Astrocyte (in vitro differentiated cells and primary cell): ENCODE measurements around the gene DCBLD1. TPM values are rescaled to one million over a fixed set of nuclear protein-coding genes. Genes with fewer than 3 reads are reported as not detected.
"Not testable (repeated sequence)": the region's sequence is repeated elsewhere in the genome, so short reads cannot be mapped to it uniquely, and the experiment has no call there.

Experiments used
- DNase-seq: peaks from one replicate; pipeline ENCODE4 v3.0.0-alpha.2; 2010; ENCODE audit warnings: low read depth
- FAIRE-seq: peaks from 2 replicates; lab custom pipeline; 2011; peaks lifted over from hg19 to GRCh38; lab: Jason Lieb, UNC
- H2AFZ ChIP-seq: 2 replicates; pipeline ENCODE4 v1.6.0; 2012; ENCODE audit warnings: low read depth, low read length, inconsistent platforms
- H3K27ac ChIP-seq: 2 replicates; pipeline ENCODE4 v1.5.1; 2011; ENCODE audit warnings: low read depth, low read length, inconsistent platforms
- H3K27me3 ChIP-seq: 2 replicates; pipeline ENCODE4 v1.6.0; 2011; ENCODE audit warnings: low read length, inconsistent platforms; ENCODE audit not compliant: insufficient read depth
- H3K36me3 ChIP-seq: 2 replicates; pipeline ENCODE4 v1.5.1; 2011; ENCODE audit warnings: low read length, inconsistent platforms; ENCODE audit not compliant: insufficient read depth
- H3K4me1 ChIP-seq: 2 replicates; pipeline ENCODE4 v1.5.1; 2011; ENCODE audit warnings: low read length, inconsistent platforms; ENCODE audit not compliant: insufficient read depth
- H3K4me2 ChIP-seq: 2 replicates; pipeline ENCODE4 v1.6.0; 2012; ENCODE audit warnings: low read length, inconsistent platforms
- H3K4me3 ChIP-seq: 2 replicates; pipeline ENCODE4 v1.5.1; 2011; ENCODE audit warnings: low read depth, mild to moderate bottlenecking, low read length, inconsistent platforms; ENCODE audit not compliant: insufficient read depth
- H3K79me2 ChIP-seq: 2 replicates; pipeline ENCODE4 v1.6.0; 2012; ENCODE audit warnings: mild to moderate bottlenecking, low read length, inconsistent platforms; ENCODE audit not compliant: insufficient read depth
- H3K9ac ChIP-seq: 2 replicates; pipeline ENCODE4 v1.6.0; 2012; ENCODE audit warnings: mild to moderate bottlenecking, low read length, inconsistent platforms
- H3K9me3 ChIP-seq: 2 replicates; pipeline ENCODE4 v1.5.1; 2012; ENCODE audit warnings: low read depth, mild to moderate bottlenecking, low read length, inconsistent platforms; ENCODE audit not compliant: insufficient read depth
- H4K20me1 ChIP-seq: 2 replicates; pipeline ENCODE4 v1.6.0; 2012; ENCODE audit warnings: low read length, inconsistent platforms; ENCODE audit not compliant: insufficient read depth
- H3K27ac Mint-ChIP-seq: one replicate; pipeline ENCODE4 v1.8.0; 2021; ENCODE audit warnings: mild to moderate bottlenecking, mixed read lengths; ENCODE audit not compliant: unreplicated experiment
- H3K27me3 Mint-ChIP-seq: one replicate; pipeline ENCODE4 v1.8.0; 2021; ENCODE audit warnings: low read depth, mixed read lengths; ENCODE audit not compliant: unreplicated experiment
- H3K36me3 Mint-ChIP-seq: one replicate; pipeline ENCODE4 v1.8.0; 2021; ENCODE audit warnings: low read depth, mixed read lengths; ENCODE audit not compliant: unreplicated experiment
- H3K4me1 Mint-ChIP-seq: one replicate; pipeline ENCODE4 v1.8.0; 2021; ENCODE audit warnings: low read depth, mixed read lengths; ENCODE audit not compliant: unreplicated experiment
- H3K4me3 Mint-ChIP-seq: one replicate; pipeline ENCODE4 v1.8.0; 2021; ENCODE audit warnings: mild to moderate bottlenecking, moderate library complexity, mixed read lengths; ENCODE audit not compliant: unreplicated experiment
- H3K9me3 Mint-ChIP-seq: one replicate; pipeline ENCODE4 v1.8.0; 2021; ENCODE audit warnings: mild to moderate bottlenecking, mixed read lengths; ENCODE audit not compliant: unreplicated experiment
- CTCF ChIP-seq: IDR thresholded peaks from 2 replicates; pipeline ENCODE4 v1.5.1; 2011; ENCODE audit warnings: low read depth, mild to moderate bottlenecking, inconsistent platforms, low read length, moderate library complexity; ENCODE audit not compliant: insufficient read depth
- EZH2 ChIP-seq: IDR thresholded peaks from 2 replicates; pipeline ENCODE4 v1.6.1; 2012; ENCODE audit warnings: mild to moderate bottlenecking, low read length, inconsistent platforms; ENCODE audit not compliant: insufficient read depth
- total RNA-seq: library from RNA; stranded (reverse); gene quantifications from 2 replicates; pipeline ENCODE4 v1.2.1, GENCODE V29; 2021

The DCBLD1 gene
- total RNA-seq, 1 donor from 2014 or later: 36.8 TPM

GRCh38 chr6:117467876-117468275, 14.6 kb upstream of the DCBLD1 start:
- Histone ChIP-seq H4K20me1 (no peaks in the 10 kb centered on the region), H3K27me3 (no peaks in the 10 kb centered on the region), H3K9me3 (no peaks in the 10 kb centered on the region), H3K4me1 (peaks cover 13% of the 10 kb centered on the region), H3K9ac (no peak overlapping the region), H3K4me2 (no peak overlapping the region), H3K36me3 (no peaks in the 10 kb centered on the region), H3K79me2 (no peaks in the 10 kb centered on the region), H3K4me3 (no peak overlapping the region), H2AFZ (no peak overlapping the region), H3K27ac (no peak overlapping the region)
- Mint-ChIP-seq H3K4me1 (peaks cover 18% of the 10 kb centered on the region), H3K4me3 (no peak overlapping the region), H3K9me3 (no peaks in the 10 kb centered on the region), H3K27me3 (peaks cover 6% of the 10 kb centered on the region), H3K27ac (no peak overlapping the region), H3K36me3 (no peaks in the 10 kb centered on the region)
- TF ChIP-seq CTCF (no peak), EZH2 (no peak)
- DNase-seq: no peak
- FAIRE-seq: no peak

GRCh38 chr6:117468527-117468926, 13.9 kb upstream of the DCBLD1 start:
- not testable (repeated sequence) for H3K27ac ChIP-seq, H3K9me3 ChIP-seq, H3K9me3 Mint-ChIP-seq, H2AFZ ChIP-seq, H3K4me3 Mint-ChIP-seq, H3K4me2 ChIP-seq, H3K27me3 ChIP-seq, H3K4me3 ChIP-seq, H3K79me2 ChIP-seq, H3K9ac ChIP-seq, H3K36me3 ChIP-seq, H3K27me3 Mint-ChIP-seq, H4K20me1 ChIP-seq, DNase-seq, FAIRE-seq, H3K36me3 Mint-ChIP-seq, H3K27ac Mint-ChIP-seq
- H3K4me1 ChIP-seq: peaks cover 13% of the 10 kb centered on the region
- H3K4me1 Mint-ChIP-seq: peaks cover 17% of the 10 kb centered on the region

DNA sequence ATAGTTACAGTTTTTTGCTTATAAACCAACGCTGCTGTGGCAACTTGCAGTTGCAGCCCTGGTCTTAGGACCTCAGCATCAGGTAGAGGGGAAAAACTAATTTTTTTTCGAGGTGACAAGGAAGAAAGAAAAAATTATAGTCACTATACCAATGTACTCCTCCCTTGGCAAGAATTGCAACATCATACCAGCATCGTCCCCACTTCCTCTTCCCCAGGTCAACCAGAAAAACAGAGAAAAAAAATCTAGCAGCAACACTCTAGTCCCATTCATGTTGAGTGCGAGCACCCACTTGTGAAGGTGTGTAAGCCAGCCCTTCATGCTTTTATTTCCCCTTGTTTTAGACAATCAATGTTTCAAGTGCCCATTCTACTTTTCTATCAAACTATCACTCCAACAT, 13.1 kb upstream of the DCBLD1 start:
- Histone ChIP-seq H3K36me3 (no peaks in the 10 kb centered on the region), H3K4me2 (no peak overlapping the region), H3K79me2 (no peaks in the 10 kb centered on the region), H3K4me1 (peaks cover 8% of the 10 kb centered on the region), H3K9me3 (no peaks in the 10 kb centered on the region), H3K27ac (no peak overlapping the region), H2AFZ (no peak overlapping the region), H3K4me3 (no peak overlapping the region), H4K20me1 (no peaks in the 10 kb centered on the region), H3K27me3 (no peaks in the 10 kb centered on the region), H3K9ac (no peak overlapping the region)
- Mint-ChIP-seq H3K27me3 (peaks cover 6% of the 10 kb centered on the region), H3K36me3 (no peaks in the 10 kb centered on the region), H3K4me1 (peaks cover 8% of the 10 kb centered on the region), H3K27ac (no peak overlapping the region), H3K4me3 (no peak overlapping the region), H3K9me3 (no peaks in the 10 kb centered on the region)
- no peak for FAIRE-seq
- no peak for DNase-seq
- no peak for TF ChIP-seq EZH2
- no peak for TF ChIP-seq CTCF
